ENCODE results near the gene NEBL. TPM values are rescaled to one million over a fixed set of nuclear protein-coding genes. Genes with fewer than 3 reads are reported as not detected.

NEBL gene
- total and polyA plus RNA-seq, 9 of the 15 experiments (the other 6 are each of a cell fraction or from before 2014, with no cell fraction given), result 0.82 to 14.6 (median 9.8) TPM

DNA sequence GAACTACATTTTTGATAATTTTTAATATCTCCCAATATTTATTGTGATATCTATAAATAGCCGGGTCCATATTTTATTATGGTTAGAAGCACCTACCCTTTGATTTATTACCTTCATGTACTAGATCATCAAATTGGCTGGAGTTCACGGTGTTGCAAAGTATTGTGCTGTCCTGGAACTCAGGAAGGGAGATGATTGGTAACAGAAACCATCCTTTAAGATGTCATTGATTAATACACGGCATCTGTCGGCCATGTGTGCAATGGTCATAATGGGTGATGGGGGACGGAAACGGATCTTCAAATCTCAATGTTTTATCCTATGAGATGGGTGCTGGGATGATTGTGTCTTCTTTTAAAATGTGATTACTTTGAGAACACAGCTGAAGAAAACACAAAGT, 157.0 kb downstream of the NEBL start:
- no peak for FAIRE-seq
- ChIA-PET CTCF (ENCODE audit: low intra/inter-chr PET ratio) (no interaction called here), POLR2A (no interaction called here)
- Histone ChIP-seq H3K4me1 (replicated peaks in 1 of 2; ENCODE audit: control insufficient read depth in 2 of 2, insufficient read depth in 2 of 2, low read length in 2 of 2) (no peaks in the 10 kb centered on the region), H3K27ac (ENCODE audit: extremely low read depth, low read depth, low read length) (no peak overlapping the region), H3K4me3 (no peak overlapping the region), H3K27me3 (ENCODE audit: control insufficient read depth in 2 of 2, insufficient read depth in 2 of 2, low read length in 2 of 2) (no peaks in the 10 kb centered on the region), H3K9me3 (replicated peaks; ENCODE audit: control insufficient read depth, insufficient read depth, low read depth, low read length) (no peaks in the 10 kb centered on the region), H3K9me1 (ENCODE audit: control insufficient read depth, insufficient read depth, low read length) (no peaks in the 10 kb centered on the region), H4K20me1 (replicated peaks; ENCODE audit: control insufficient read depth, insufficient read depth, low read length) (no peaks in the 10 kb centered on the region), H3K36me3 (ENCODE audit: control insufficient read depth, insufficient read depth, low read length) (no peaks in the 10 kb centered on the region), H2AFZ (ENCODE audit: low read depth, low read length) (no peak overlapping the region), H3K79me2 (ENCODE audit: control insufficient read depth, insufficient read depth, low read length) (no peaks in the 10 kb centered on the region), H3K4me2 (ENCODE audit: insufficient read depth, low read length) (no peak overlapping the region), H3K9ac (ENCODE audit: insufficient read depth in 1 of 2, low read depth in 2 of 2, low read length in 2 of 2) (no peak overlapping the region)
- in situ Hi-C loops (cut with MboI), result no loop called here
- no peak for TF ChIP-seq EP400 (IDR thresholded peaks at IDR 0.05)
- TF ChIP-seq MEIS2 (IDR thresholded peaks at IDR 0.05; ENCODE audit: partially characterized antibody), result no peak
- no peak for TF ChIP-seq FOXP1 (CRISPR knock-in tag; IDR thresholded peaks at IDR 0.05)
- no peak for ATAC-seq
- intact Hi-C loops (cut with micrococcal nuclease), result no loop called here
- DNase-seq (ENCODE audit: extremely low read depth in 1 of 4, low spot score in 3 of 4), result no peak
- BruUV-seq (replicated peaks), result no TSS peak
- 0% methylated on average over 6 of the region's 6 CpGs for WGBS (ENCODE audit: insufficient coverage, low coverage, missing lambda C conversion rate)

DNA sequence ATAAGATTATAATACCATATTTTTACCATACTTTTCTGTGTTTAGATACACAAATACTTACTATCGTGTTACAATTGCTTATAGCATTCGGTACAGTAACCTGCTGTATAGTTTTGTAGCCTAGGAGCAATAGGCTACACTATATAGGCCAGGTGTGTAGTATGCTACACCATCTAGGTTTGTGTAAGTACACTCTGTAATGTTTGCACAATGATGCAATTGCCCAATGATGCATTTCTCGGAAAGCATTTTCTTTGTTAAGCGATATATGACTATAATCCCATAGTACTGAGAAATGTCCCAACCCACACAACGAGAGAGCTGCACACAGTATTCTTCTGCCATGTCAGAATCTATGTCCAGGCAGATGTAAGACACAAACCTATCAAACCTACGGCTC, 160.0 kb downstream of the NEBL start:
- BruUV-seq (replicated peaks), result no TSS peak
- Histone ChIP-seq H3K27me3 (ENCODE audit: control insufficient read depth in 2 of 2, insufficient read depth in 2 of 2, low read length in 2 of 2) (no peaks in the 10 kb centered on the region), H3K79me2 (ENCODE audit: control insufficient read depth, insufficient read depth, low read length) (no peaks in the 10 kb centered on the region), H4K20me1 (replicated peaks; ENCODE audit: control insufficient read depth, insufficient read depth, low read length) (no peaks in the 10 kb centered on the region), H3K4me2 (ENCODE audit: insufficient read depth, low read length) (no peak overlapping the region), H3K4me1 (replicated peaks in 1 of 2; ENCODE audit: control insufficient read depth in 2 of 2, insufficient read depth in 2 of 2, low read length in 2 of 2) (no peaks in the 10 kb centered on the region), H3K27ac (ENCODE audit: extremely low read depth, low read depth, low read length) (no peak overlapping the region), H2AFZ (ENCODE audit: low read depth, low read length) (no peak overlapping the region), H3K9me3 (replicated peaks; ENCODE audit: control insufficient read depth, insufficient read depth, low read depth, low read length) (no peaks in the 10 kb centered on the region), H3K9ac (ENCODE audit: insufficient read depth in 1 of 2, low read depth in 2 of 2, low read length in 2 of 2) (no peak overlapping the region), H3K36me3 (ENCODE audit: control insufficient read depth, insufficient read depth, low read length) (no peaks in the 10 kb centered on the region), H3K4me3 (no peak overlapping the region), H3K9me1 (ENCODE audit: control insufficient read depth, insufficient read depth, low read length) (no peaks in the 10 kb centered on the region)
- intact Hi-C loops (cut with micrococcal nuclease), result no loop called here
- in situ Hi-C loops (cut with MboI), result loop anchor here (10.0 kb wide), 1 partner anchor 1172 kb away; no protein-coding TSS in a partner anchor
- TF ChIP-seq ZNF561 (CRISPR knock-in tag; conservative IDR thresholded peaks at IDR 0.05), result no peak
- TF ChIP-seq ZNF766 (CRISPR knock-in tag; conservative IDR thresholded peaks at IDR 0.05), result no peak
- no peak for TF ChIP-seq TSC22D4 (tag; IDR thresholded peaks at IDR 0.05)
- no peak for TF ChIP-seq NR2C1 (IDR thresholded peaks at IDR 0.05)
- no peak for TF ChIP-seq NR2C1 (tag; IDR thresholded peaks at IDR 0.05)
- TF ChIP-seq HOXB6 (CRISPR knock-in tag; IDR thresholded peaks at IDR 0.05; ENCODE audit: borderline replicate concordance), result no peak
- TF ChIP-seq SNIP1 (IDR thresholded peaks at IDR 0.05; ENCODE audit: low read depth), result no peak
- no peak for TF ChIP-seq MCM2 (IDR thresholded peaks at IDR 0.05; ENCODE audit: low read depth)
- no peak for TF ChIP-seq MYNN (IDR thresholded peaks at IDR 0.05)
- no peak for TF ChIP-seq MYNN (CRISPR knock-in tag; IDR thresholded peaks at IDR 0.05)
- 2% methylated on average over 6 of the region's 6 CpGs for WGBS (ENCODE audit: insufficient coverage, low coverage, missing lambda C conversion rate)
- no peak for DNase-seq (ENCODE audit: extremely low read depth in 1 of 4, low spot score in 3 of 4)
- FAIRE-seq, result no peak
- POLR2A ChIA-PET, result no interaction called here
- CTCF ChIA-PET (ENCODE audit: low intra/inter-chr PET ratio), result no interaction called here
- ATAC-seq, result no peak
